SKM-1 treated with dmso at 0.1 percent for 144 hours (cell line): Measurements from ENCODE around the gene PACSIN2.
A peak's percentile ranks its signal among the peaks of the same experiment; 100 is the strongest.
"Not testable (repeated sequence)": the region's sequence is repeated elsewhere in the genome, so short reads cannot be mapped to it uniquely, and the experiment has no call there.

ENCODE experiments used
- DNase-seq: peaks from one replicate; lab custom pipeline; 2025; ENCODE audit not compliant: unreplicated experiment; lab: John Stamatoyannopoulos, UW

The PACSIN2 gene

DNA sequence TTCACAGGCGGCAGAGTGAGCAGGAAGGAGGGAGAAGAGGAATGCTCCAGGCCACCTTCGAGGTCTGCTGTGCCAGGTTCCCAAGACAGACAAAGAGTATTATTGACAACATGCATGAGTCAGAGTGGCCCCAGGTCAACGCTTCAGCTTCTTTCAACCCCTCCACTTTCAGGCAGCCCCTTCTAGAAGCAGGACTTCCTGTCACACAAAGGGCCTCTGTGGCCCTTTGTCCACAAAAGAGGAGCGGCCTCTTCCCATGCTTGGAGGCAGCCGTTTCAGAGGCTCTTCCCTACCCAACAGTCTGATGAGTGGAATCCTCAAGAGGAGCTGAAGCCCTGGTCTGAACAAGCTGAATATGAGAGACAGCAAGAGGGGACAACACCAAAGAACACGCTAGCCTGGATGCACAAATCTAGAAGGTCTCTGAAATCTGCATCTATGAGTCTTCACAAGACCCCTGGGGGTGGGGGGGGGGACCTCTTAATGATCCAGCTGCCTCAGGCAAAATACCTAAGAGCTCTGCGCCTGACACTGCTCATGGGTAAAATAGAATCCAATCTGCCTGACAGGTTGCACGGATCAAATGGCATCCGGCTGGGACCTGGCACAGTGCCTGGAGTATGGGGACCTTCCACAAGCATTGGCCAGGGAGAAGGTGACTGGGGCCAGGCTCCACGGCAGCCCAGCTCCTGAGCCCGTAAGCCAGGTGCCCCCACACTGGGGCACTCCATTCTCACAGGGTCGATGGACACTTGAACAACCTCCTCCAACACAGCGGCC lies 67.5 kb downstream of the PACSIN2 start:
- DNase-seq, result no peak

- DNase-seq, result no peak
Measured at GRCh38 chr22:42946546-42947198, 68.3 kb downstream of the PACSIN2 start.

GRCh38 chr22:42945736-42946135 lies 69.2 kb downstream of the PACSIN2 start:
- DNase-seq, result no peak

DNA sequence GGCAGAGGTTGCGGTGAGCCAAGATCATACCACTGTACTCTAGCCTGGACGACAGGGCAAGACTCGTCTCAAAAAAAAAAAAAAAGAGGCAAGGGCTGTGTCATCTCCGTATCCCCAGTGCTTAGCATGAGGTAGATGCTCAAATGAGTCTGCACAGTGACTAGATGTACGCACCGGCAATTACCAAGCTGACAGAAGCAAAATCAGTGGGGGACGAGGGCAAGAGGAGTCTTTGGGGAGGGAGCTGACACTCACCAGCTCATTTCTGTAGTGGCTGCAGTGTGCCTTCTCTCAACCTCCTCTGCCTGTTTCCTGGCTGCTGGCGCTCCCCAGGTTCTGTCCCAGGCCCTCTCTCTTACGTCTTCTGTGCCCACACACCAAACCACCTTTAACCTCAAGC lies 69.9 kb downstream of the PACSIN2 start:
- no peak for DNase-seq

- no peak for DNase-seq
Measured at GRCh38 chr22:42944409-42944808, 70.5 kb downstream of the PACSIN2 start.

DNA sequence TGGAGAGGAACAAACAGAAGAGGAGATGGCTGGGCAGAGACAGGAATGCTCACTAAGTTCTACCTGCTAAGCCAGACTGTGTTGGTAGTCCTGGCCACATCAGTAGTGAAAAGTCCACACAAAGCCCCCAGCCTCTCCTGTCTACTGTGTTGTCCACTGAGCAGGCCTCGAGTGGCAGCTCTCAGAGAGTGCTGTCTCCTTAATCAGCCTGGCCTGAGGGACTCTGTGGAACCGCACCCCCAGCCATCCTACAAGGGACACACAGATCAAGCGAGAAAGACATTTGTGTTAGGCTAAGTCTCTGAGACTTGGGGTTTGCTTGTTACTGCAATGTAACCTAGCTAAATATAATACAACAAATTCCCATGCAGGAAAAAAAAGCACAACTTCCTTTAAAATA lies 71.0 kb downstream of the PACSIN2 start:
- no peak for DNase-seq

- DNase-seq, result no peak
Measured at GRCh38 chr22:42942351-42942750, 72.6 kb downstream of the PACSIN2 start.

DNA sequence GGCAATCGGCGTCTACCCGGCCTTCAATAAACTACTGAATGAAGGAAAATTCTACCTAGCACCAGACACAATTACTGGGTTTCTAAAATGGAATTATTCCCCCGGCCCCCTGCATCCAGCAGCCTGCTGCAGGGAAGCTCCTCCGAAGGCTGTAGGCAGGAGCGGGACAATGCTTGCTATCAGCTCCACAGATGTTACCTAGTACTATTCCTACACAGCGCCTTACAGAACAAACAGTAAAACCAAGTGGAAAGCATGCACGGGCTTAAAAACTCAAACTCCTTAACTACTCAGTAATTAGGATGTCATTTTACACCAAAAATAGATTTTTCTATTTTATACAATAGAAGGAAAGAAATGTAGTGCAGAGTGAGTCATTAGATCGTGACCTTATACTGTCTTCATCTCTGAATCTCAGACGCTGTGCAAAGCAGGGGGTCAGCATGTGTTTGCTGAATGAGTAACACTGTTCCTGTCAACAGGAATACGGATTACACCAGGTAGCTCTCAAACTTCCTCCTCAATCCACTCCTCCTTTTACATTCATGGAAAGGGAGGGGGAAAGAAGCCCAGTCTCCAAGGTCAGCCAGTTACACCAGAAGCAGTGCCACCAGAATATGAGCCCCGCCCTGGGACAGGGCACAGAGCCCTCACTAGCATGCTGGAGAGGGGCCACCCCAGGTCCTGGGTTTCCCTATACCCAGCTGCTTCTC lies 74.9 kb downstream of the PACSIN2 start:
- no peak for DNase-seq

DNA sequence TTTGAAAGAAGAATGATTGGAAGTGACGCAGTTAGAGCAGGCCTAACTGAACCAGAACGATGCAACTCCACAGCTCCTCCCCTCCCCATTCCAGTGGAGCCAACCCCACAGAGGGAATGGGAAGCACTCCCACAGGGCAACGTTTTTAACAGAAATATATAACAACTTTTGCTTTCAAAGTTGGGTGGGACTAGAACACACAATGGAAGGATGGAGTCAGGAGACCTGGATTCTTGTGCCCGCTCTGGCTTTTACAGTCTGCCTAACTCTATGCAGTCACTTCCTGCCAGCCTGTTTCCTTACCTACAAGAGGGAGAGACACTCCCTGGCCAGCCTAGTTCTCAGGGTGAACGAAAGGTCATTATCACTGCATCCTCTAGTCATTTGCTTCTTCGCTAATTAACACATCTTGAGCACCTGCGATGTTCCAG lies 75.5 kb downstream of the PACSIN2 start:
- DNase-seq, result no peak

- DNase-seq, result no peak
Measured at GRCh38 chr22:42938976-42939375, 76.0 kb downstream of the PACSIN2 start.

DNA sequence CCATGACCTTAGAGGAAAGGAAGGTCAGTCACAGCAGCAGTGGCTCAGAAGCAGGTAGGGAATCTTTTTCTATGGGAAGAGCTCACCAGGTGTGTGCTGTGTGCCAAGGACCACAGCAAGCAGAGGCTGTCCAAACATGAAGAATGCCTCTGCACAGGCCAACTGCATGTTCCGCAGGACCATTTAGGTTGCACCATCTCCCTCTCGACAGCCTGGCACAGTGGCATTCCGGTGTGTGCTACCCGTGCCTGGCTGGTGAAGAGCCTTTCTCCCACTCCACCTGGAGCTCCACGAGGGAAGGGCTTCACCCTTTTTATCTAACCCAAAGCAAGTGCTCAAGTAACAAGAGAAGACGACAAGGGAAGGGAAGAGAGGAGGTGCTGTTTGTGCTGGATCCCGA lies 76.5 kb downstream of the PACSIN2 start:
- DNase-seq, result no peak

- DNase-seq, result peak; percentile 84
Measured at GRCh38 chr22:42937164-42937843, 77.6 kb downstream of the PACSIN2 start.

GRCh38 chr22:42936680-42937079 lies 78.3 kb downstream of the PACSIN2 start:
- not testable (repeated sequence) for DNase-seq

GRCh38 chr22:42934338-42934737 lies 80.6 kb downstream of the PACSIN2 start:
- DNase-seq, result no peak

DNA sequence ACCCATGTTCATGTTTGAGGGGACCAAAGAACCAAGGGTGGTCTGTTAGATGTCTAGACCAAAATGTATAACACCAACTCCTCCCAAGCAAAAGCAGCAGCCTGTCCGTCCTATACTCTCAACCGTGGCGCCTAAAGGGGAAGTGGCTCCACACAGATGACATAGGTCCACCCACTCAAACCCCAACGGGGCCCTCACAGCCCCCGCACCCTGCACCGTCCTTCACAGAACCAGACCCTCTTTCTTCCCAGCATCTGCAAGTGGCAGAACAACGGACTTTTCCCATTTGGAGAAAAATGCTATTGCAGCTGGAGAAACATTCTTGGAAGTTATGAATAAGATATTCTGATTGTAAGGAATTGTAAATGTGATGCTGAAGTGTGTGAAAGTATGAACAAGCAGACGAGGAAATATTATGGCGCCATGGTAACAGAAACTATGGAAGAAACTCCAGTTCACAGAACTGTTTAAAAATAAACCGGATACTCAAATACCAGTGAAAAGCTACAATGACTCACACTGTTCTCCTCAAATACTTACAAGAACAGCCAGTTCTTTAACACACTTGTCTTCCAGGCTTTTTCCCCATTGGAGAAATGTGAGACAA lies 81.4 kb downstream of the PACSIN2 start:
- peak; percentile 60 for DNase-seq

GRCh38 chr22:42932857-42933484 lies 82.0 kb downstream of the PACSIN2 start:
- no peak for DNase-seq

DNA sequence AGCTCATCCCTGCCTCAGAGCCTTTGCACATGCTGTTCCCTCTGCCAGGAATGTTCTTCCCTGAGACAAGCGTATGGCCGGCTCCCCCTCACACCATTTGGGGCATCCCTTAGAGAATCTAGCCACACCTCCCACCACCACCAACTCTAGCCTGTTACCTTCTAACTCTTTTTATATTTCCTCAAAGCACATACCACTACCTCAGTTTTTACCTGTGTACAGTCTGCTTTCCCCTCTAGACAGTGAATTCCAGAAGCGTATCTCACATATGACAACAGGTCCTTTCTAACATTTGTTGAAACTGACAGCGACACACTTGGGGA lies 82.8 kb downstream of the PACSIN2 start:
- no peak for DNase-seq

DNA sequence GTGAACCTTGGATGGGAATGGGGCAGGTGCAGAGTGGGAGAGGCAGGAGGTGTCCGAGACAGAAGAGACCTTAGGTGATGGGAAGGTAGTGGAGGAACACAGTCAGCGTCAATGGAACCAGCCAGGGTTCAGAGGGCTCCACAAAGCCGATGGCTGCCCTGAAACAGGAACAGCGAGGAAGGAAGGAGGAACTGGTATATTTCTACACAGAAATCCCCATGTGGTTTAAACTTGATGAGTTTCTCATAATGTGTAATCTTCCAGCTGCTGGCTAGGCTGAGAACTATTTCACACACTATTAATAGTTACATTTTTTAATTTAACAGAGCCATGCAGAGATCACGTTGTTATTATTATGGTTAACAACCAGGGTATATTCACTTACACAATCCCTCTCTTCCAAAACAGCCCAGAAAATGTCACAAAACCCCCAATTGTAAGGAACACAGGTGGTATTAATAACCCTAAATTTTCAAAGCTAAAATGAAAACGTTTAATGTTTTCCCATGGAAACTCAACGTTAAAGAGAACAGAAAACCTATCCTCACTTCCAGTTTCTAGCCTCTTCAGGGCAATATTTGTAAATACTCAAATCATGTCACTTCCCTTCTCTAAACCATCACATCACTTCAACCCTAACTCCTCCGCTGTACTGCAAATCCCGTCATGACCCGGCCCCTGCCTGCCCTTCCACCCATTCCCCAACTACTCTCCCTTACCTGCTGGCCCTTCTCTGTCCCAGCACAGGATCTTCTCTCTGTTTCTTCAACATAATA lies 83.3 kb downstream of the PACSIN2 start:
- DNase-seq, result peak; percentile 94

DNA sequence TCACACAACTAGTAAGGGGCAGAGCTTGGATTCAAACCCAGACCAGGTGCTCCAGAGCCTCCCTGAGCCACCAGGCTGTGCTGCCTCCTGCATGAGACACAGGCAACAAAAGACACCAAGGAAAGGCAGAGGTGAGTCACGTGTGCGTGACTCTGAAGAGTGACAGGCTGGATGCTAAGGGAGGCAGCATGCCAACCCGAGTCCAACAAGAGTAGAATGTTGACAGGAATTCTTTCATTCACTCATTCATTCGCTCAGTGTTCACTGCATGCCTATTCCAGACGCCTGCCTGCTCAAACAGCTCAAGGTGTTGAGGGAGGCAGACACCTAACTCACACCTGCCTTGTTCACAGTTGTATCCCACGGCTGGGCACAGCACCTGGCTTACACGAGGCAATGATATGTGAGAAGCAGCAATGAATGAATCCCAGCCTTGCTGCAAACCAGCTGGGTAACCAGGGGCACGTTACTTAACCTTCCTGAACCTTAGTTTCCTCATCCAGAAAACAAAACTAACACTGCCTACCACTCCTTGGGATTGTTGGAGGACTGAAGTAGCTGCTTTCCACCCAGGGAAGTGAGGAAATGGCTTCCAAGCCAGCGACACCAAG lies 84.0 kb downstream of the PACSIN2 start:
- peak; percentile 65 for DNase-seq

DNA sequence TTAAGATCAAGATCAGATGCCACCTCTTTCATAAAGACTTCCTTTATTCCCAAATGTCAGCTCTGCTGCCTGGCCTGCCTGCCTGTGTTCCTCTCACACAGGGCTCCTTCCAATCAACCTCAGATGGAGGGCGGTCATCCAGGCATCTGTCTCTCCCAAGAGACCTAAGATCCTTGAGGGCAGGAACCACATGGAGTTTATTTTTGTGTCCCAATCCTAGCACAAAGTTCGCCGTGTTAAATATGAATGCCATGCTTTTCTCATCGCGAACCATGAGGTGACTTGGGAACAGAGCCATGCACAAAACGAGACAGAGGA lies 85.2 kb downstream of the PACSIN2 start:
- DNase-seq, result no peak
